ENCODE measurements around the gene FRMD4A.

DNA sequence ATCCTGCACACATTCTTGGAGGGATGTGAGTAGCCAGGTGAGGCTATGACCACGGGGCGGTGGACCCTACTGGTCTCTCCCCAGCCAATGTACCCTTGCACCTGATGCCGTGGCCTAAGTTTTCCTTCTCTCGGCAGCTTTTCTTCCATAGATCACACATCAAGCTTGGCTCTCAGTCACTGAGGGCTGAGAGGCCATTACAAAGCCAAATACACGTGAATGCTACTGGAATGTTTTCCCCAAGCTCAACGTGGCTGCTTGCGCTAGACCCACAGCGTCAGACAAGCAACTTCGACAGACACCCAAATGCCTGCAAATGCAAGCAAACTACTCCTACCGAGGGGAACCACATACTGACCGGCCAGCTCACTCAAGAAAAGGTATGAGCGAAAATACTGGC lies 660.8 kb downstream of the FRMD4A start:
- TF ChIP-seq POLR2A (IDR thresholded peaks at IDR 0.05), result no peak
- TF ChIP-seq, protein P1, sequence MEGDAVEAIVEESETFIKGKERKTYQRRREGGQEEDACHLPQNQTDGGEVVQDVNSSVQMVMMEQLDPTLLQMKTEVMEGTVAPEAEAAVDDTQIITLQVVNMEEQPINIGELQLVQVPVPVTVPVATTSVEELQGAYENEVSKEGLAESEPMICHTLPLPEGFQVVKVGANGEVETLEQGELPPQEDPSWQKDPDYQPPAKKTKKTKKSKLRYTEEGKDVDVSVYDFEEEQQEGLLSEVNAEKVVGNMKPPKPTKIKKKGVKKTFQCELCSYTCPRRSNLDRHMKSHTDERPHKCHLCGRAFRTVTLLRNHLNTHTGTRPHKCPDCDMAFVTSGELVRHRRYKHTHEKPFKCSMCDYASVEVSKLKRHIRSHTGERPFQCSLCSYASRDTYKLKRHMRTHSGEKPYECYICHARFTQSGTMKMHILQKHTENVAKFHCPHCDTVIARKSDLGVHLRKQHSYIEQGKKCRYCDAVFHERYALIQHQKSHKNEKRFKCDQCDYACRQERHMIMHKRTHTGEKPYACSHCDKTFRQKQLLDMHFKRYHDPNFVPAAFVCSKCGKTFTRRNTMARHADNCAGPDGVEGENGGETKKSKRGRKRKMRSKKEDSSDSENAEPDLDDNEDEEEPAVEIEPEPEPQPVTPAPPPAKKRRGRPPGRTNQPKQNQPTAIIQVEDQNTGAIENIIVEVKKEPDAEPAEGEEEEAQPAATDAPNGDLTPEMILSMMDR (IDR thresholded peaks at IDR 0.05), result no peak
